ENCODE data around the gene PQBP1.

The PQBP1 gene

DNA sequence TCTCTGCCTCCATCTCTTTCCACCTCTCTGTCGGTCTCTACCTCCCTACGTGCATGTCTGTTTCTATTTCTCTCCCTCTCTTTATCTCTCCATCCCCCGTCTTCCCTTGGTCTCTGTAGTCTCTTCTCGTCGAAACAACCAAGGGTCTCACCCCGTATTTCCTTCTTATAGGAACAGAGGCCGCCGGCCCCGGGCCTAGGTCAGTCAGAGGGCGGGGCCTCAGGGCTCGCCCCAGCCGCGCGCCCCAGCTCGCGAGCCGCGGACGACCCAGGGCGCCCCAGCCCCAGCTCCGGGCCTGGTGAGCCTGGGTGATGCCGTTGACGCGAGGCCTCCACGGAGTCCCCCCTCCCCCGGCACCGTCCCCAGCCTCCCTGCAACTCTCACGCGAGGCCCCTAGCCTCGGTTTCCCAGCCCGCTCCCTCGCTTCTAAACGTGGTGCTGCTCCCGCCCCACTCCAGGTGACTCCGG lies 6.8 kb upstream of the PQBP1 start:
- ATAC-seq (replicated peaks; ENCODE audit: extremely low read depth, poor library complexity, severe bottlenecking) (peak; percentile 25), DNase-seq (ENCODE audit: low spot score in 2 of 2) (no peak)
- Mint-ChIP-seq H3K9me3 (no peaks in the 10 kb centered on the region), H3K4me3 (peak overlapping the region; percentile 77), H3K27me3 (no peaks in the 10 kb centered on the region), H3K27ac (ENCODE audit: low read depth) (peak overlapping the region; percentile 47), H3K36me3 (ENCODE audit: insufficient read depth) (peaks cover 9% of the 10 kb centered on the region), H3K4me1 (peaks cover 16% of the 10 kb centered on the region)

DNA sequence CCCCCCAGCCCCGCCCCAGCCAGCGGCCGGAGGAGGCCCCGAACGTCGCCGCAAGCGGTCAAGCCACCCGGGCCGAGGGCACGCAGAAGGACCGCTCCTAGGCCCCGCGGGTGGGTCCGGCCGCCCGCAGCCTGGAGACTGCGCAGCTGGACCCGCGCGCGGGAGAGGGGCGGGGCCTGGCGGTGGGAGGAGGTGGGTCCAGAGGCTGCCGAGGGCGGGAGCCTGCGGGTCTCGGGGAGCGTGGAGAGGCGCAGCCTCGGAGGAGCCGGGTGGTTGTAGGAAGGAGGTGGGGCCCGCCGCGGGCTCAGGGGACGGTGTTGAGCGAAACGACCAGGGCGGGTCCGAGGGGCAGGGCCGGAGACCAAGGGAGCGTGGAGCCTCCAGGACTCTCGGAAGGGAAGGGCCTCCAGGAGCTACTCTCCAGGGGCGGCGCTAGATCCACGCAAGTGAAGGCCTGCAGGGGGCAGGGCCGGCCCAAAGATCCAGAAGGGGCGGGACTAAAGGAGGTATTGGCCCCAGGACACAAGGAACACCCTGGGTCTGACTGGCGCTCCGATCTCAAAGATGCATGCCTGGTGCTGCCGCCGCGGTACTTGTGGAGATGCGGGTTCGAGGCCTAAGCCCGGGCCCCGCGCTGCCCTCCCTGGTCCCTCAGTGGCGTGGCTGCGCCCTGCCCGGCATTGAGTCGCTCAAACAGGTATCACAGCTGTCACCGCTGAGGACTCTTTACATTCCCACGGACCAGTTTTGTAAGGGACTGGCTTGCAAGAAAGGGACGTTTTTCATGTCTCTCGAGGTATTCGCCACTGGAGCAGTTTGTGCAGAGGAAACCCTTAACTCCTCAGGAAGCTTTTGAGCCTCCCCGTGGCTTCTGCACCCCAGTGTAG lies 6.1 kb upstream of the PQBP1 start:
- Mint-ChIP-seq H3K27ac (ENCODE audit: low read depth) (no peak overlapping the region), H3K36me3 (ENCODE audit: insufficient read depth) (peaks cover 11% of the 10 kb centered on the region)
- peak; percentile 91 for ATAC-seq (replicated peaks; ENCODE audit: extremely low read depth, poor library complexity, severe bottlenecking)

DNA sequence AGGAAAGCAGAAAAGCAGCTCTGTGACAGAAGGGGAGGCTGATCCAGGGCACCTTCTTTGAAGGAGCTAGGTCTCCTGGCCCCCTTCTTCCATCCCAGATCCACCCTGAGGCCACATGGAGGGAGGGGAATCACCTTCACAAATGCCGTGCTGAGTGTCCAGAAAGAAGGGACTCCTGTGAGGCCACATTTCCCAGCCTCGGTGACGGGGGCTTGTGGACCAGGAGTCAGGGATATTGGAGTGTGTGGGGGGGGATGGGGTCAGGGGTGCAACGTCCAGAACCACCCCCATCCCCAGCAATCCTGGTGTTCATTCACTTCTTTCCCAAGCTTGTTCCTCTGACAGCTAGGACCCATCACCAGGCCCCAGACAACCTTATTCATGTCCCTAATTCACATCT lies 4.8 kb upstream of the PQBP1 start:
- H3K27ac Mint-ChIP-seq (ENCODE audit: low read depth): no peak overlapping the region
- H3K9me3 Mint-ChIP-seq: no peaks in the 10 kb centered on the region
- H3K27me3 Mint-ChIP-seq: no peaks in the 10 kb centered on the region
- ATAC-seq (replicated peaks; ENCODE audit: extremely low read depth, poor library complexity, severe bottlenecking): no peak
- peaks cover 16% of the 10 kb centered on the region for H3K4me1 Mint-ChIP-seq
- no peak overlapping the region for H3K4me3 Mint-ChIP-seq
- DNase-seq (ENCODE audit: low spot score in 2 of 2): no peak
- peaks cover 16% of the 10 kb centered on the region for H3K36me3 Mint-ChIP-seq (ENCODE audit: insufficient read depth)

More for the DNA sequence above, 6.1 kb upstream of the PQBP1 start:
- H3K4me3 Mint-ChIP-seq: peak overlapping the region; percentile 77
- H3K9me3 Mint-ChIP-seq: no peaks in the 10 kb centered on the region
- H3K4me1 Mint-ChIP-seq: peaks cover 16% of the 10 kb centered on the region
- peak; percentile 47 to 69 for DNase-seq (ENCODE audit: low spot score in 2 of 2)
- no peaks in the 10 kb centered on the region for H3K27me3 Mint-ChIP-seq

DNA sequence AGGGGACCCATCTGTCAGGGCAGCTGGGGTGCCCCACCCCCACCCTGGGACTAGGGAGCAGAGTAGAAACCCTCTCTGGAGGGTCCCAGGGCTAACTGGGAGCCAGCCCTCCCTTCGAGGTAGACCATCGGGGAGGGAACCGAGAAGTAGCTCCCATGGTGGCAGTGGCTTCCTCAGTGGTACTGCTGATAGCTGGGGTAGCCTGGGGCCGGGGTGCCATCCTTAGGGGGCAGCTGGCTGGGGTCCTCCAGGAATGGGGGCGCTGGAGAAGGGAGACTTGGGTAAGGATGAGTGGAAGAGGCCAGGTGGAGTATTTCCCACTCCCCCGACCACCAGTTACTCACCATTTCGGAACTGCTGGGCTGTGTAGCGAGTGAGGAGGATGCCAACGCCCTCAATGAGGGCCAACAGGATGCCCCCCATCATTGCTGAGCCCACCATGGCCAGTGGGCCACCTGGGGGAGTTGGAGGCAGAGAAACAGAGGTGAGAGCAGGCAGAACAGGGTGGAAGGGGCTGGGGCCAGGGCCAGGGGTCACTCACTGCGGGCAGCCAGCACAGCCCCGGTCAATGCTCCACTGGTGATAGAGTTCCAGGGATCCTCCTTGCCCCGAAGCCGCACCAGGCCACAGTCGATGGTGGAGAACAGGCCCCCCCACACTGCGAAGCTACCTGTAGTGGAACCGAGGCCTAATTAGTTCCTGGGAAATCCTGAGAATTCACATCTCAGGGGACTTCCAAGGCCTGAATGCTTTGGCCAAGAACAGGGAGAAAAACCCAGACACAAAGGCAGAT lies 4.0 kb upstream of the PQBP1 start:
- Mint-ChIP-seq H3K27me3 (no peaks in the 10 kb centered on the region), H3K9me3 (no peaks in the 10 kb centered on the region), H3K4me3 (no peak overlapping the region), H3K4me1 (peaks cover 23% of the 10 kb centered on the region), H3K36me3 (ENCODE audit: insufficient read depth) (peaks cover 16% of the 10 kb centered on the region), H3K27ac (ENCODE audit: low read depth) (no peak overlapping the region)
- no peak for ATAC-seq (replicated peaks; ENCODE audit: extremely low read depth, poor library complexity, severe bottlenecking)
- no peak for DNase-seq (ENCODE audit: low spot score in 2 of 2)

DNA sequence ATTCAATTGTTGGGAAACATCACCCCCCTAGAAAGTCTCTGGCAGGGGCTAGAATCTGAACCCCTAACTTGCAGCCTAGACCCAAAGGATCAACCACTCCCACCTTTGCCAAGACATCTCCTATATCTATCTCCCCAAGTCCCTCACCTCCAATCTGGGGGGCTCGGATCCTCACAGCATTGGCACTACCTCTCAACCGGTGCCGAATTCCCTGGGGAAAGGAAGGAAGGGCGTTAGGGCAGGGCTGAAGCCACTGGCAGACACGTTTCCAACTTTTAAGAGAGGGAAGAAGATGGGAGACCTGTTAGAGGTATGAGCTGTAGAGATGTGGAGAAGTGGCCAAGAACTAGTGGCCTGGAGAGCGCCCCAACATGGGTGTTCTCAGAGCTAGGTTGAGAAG lies 2.8 kb upstream of the PQBP1 start:
- no peak for ATAC-seq (replicated peaks; ENCODE audit: extremely low read depth, poor library complexity, severe bottlenecking)

DNA sequence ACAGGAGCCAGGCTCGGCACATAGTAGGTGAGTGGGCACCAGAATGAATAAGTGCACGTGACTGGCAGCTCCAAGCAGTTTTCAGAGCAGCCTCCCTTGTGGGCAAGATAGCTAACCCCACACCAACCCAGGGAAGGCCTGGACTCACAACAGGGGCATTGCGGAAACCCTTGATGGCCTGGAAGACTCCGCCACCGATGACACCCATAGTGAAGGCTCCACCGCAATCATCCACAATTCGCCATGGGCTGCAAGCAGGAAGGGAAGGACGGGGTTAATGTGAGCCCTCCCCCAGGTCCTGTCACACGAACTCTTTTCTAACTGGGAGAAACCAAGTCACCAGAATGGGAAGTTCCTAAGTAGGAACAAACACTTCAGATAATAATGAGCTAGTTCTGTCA lies 1.1 kb upstream of the PQBP1 start:
- peak overlapping the region; percentile 78 for H3K4me3 Mint-ChIP-seq
- DNase-seq (ENCODE audit: low spot score in 2 of 2) (no peak), ATAC-seq (replicated peaks; ENCODE audit: extremely low read depth, poor library complexity, severe bottlenecking) (no peak)
- peaks cover 20% of the 10 kb centered on the region for H3K36me3 Mint-ChIP-seq (ENCODE audit: insufficient read depth)
- H3K27ac Mint-ChIP-seq (ENCODE audit: low read depth): peak overlapping the region; percentile 81
- no peaks in the 10 kb centered on the region for H3K9me3 Mint-ChIP-seq
- H3K4me1 Mint-ChIP-seq: peaks cover 13% of the 10 kb centered on the region
- no peaks in the 10 kb centered on the region for H3K27me3 Mint-ChIP-seq

More for the DNA sequence above, 2.8 kb upstream of the PQBP1 start:
- DNase-seq (ENCODE audit: low spot score in 2 of 2): no peak
- Mint-ChIP-seq H3K27me3 (no peaks in the 10 kb centered on the region), H3K4me1 (peaks cover 23% of the 10 kb centered on the region), H3K9me3 (no peaks in the 10 kb centered on the region), H3K4me3 (peak overlapping the region; percentile 29), H3K27ac (ENCODE audit: low read depth) (no peak overlapping the region), H3K36me3 (ENCODE audit: insufficient read depth) (peaks cover 16% of the 10 kb centered on the region)

DNA sequence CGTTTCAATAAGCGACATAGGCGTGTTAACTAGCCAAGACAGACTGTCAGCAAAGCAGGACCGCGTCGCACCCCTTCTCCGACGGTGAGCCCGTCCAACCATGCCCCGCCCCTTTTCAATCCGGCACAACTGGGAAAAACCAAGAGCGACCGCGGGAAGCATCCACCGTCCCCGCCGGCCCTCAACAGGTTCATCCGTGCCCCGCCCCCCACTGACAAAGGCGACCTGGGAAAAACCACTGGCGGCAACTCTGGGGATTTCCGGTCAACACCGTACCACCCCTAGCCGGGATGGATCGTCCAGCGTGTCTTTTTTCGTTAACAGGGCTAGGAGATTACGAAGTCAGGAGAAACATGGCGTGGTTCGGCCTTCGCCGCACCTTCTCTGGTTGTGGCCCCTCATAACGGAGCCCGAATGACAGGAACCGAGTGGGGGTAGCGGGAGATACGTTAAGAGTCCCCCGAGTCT lies 539 bp upstream of the PQBP1 start:
- Mint-ChIP-seq H3K4me1 (peaks cover 13% of the 10 kb centered on the region), H3K36me3 (ENCODE audit: insufficient read depth) (peaks cover 26% of the 10 kb centered on the region), H3K27ac (ENCODE audit: low read depth) (peak overlapping the region; percentile 81), H3K27me3 (no peaks in the 10 kb centered on the region), H3K4me3 (peak overlapping the region; percentile 78), H3K9me3 (no peaks in the 10 kb centered on the region)
- peak; percentile 33 for ATAC-seq (replicated peaks; ENCODE audit: extremely low read depth, poor library complexity, severe bottlenecking)
- DNase-seq (ENCODE audit: low spot score in 2 of 2): peak in 1 of 2 donors; percentile 37

DNA sequence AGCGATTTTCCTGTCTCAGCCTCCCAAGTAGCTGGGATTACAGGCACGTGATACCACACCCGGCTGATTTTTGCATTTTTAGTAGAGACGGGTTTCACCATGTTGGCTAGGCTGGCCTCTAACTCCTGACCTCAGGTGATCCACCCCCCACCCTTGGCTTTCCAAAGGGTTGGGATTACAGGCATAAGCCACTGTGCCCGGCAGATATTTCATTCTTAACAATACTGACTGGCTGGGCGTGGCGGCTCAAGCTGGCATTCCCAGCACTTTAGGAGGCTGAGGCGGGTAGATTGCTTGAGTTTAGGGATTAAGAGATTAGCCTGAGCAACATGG lies 1.3 kb downstream of the PQBP1 start:
- no peak for DNase-seq (ENCODE audit: low spot score in 2 of 2)
- Mint-ChIP-seq H3K9me3 (no peaks in the 10 kb centered on the region), H3K4me1 (peaks cover 13% of the 10 kb centered on the region), H3K36me3 (ENCODE audit: insufficient read depth) (peaks cover 32% of the 10 kb centered on the region), H3K27me3 (no peaks in the 10 kb centered on the region), H3K27ac (ENCODE audit: low read depth) (no peak overlapping the region), H3K4me3 (no peak overlapping the region)
- no peak for ATAC-seq (replicated peaks; ENCODE audit: extremely low read depth, poor library complexity, severe bottlenecking)

DNA sequence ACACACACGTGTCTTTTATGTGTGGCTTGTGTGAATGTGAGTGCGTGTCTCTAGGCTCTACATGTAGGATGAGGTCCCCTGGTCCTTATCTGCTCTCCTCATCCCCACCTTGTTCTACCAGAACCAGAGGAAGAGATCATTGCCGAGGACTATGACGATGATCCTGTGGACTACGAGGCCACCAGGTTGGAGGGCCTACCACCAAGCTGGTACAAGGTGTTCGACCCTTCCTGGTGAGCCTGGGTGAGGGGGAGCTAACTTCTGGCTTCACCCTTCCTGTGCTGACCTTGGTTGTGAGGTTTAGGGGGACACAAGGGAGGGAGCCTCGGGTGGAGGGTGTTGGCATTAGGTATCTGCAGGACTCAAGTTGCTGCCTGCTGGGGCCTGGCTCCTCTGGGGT lies 3.3 kb downstream of the PQBP1 start:
- DNase-seq (ENCODE audit: low spot score in 2 of 2): no peak
- Mint-ChIP-seq H3K4me1 (peaks cover 7% of the 10 kb centered on the region), H3K9me3 (no peaks in the 10 kb centered on the region), H3K4me3 (no peak overlapping the region), H3K27ac (ENCODE audit: low read depth) (no peak overlapping the region), H3K27me3 (no peaks in the 10 kb centered on the region), H3K36me3 (ENCODE audit: insufficient read depth) (peaks cover 34% of the 10 kb centered on the region)
- no peak for ATAC-seq (replicated peaks; ENCODE audit: extremely low read depth, poor library complexity, severe bottlenecking)

DNA sequence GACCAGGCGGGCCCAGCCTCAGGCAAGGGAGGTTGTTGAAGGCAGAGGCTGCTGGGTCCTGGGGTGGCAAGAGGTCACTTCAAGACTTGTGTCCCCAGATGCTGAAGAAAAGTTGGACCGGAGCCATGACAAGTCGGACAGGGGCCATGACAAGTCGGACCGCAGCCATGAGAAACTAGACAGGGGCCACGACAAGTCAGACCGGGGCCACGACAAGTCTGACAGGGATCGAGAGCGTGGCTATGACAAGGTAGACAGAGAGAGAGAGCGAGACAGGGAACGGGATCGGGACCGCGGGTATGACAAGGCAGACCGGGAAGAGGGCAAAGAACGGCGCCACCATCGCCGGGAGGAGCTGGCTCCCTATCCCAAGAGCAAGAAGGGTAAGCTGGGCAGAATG lies 4.4 kb downstream of the PQBP1 start:
- Mint-ChIP-seq H3K27me3 (no peaks in the 10 kb centered on the region), H3K9me3 (no peaks in the 10 kb centered on the region), H3K36me3 (ENCODE audit: insufficient read depth) (peaks cover 36% of the 10 kb centered on the region), H3K4me1 (peaks cover 7% of the 10 kb centered on the region), H3K4me3 (no peak overlapping the region), H3K27ac (ENCODE audit: low read depth) (no peak overlapping the region)
- DNase-seq (ENCODE audit: low spot score in 2 of 2) (no peak), ATAC-seq (replicated peaks; ENCODE audit: extremely low read depth, poor library complexity, severe bottlenecking) (no peak)

DNA sequence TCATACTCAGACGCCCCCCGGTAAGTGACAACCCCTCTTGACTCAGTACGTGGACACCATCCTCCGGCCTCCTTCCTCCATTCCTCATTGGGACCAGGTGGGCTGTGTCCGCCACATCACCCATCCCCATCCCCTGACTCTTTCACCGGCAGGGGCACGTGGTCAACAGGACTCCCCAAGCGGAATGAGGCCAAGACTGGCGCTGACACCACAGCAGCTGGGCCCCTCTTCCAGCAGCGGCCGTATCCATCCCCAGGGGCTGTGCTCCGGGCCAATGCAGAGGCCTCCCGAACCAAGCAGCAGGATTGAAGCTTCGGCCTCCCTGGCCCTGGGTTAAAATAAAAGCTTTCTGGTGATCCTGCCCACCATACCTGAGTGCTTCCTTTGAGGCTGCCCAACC lies 5.0 kb downstream of the PQBP1 start:
- Mint-ChIP-seq H3K36me3 (ENCODE audit: insufficient read depth) (peaks cover 32% of the 10 kb centered on the region), H3K27ac (ENCODE audit: low read depth) (no peak overlapping the region), H3K27me3 (no peaks in the 10 kb centered on the region), H3K4me1 (peaks cover 7% of the 10 kb centered on the region), H3K9me3 (no peaks in the 10 kb centered on the region), H3K4me3 (no peak overlapping the region)
- ATAC-seq (replicated peaks; ENCODE audit: extremely low read depth, poor library complexity, severe bottlenecking): no peak
- no peak for DNase-seq (ENCODE audit: low spot score in 2 of 2)

DNA sequence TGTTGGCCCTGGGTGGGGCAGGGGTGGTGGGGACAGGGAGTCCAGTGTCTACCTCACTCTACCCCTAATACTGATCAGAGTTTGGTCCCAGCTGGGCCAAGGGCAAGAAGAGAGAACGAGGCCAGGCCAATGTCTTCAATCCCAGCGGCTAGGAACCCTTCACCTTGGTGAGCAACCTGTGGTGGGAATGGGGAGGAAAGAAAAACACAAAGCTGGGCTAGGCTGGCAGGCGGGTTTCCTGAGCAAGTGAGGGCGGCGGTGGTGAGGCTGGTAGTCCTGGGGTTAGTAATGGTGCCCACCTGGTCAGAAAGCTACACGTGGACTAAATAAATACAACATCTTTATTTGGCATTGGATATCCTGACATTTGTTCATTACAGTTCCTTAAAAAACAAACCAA lies 5.6 kb downstream of the PQBP1 start:
- no peaks in the 10 kb centered on the region for H3K27me3 Mint-ChIP-seq
- peaks cover 3% of the 10 kb centered on the region for H3K4me1 Mint-ChIP-seq
- peak overlapping the region; percentile 41 for H3K27ac Mint-ChIP-seq (ENCODE audit: low read depth)
- DNase-seq (ENCODE audit: low spot score in 2 of 2): no peak
- peaks cover 32% of the 10 kb centered on the region for H3K36me3 Mint-ChIP-seq (ENCODE audit: insufficient read depth)
- ATAC-seq (replicated peaks; ENCODE audit: extremely low read depth, poor library complexity, severe bottlenecking): no peak
- no peak overlapping the region for H3K4me3 Mint-ChIP-seq
- no peaks in the 10 kb centered on the region for H3K9me3 Mint-ChIP-seq

DNA sequence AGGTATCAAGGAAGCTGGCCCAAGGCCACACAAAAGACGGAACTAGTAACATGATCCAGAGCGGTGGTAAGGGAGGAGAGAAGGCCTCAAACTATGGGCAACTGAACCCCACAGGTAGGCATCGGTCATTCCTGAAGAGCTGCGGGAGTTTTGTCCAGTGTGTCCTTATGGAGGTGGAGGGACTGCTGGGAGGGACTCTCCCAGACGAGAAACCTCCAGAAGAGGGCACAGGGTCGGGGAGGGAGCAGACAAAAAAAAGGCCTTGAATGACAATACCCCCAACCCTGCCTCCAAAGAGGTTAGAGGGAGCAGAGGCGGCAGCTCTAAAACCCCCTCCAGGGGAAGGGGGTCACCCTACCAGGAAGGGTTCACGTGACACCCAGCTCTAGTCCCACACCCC lies 6.5 kb downstream of the PQBP1 start:
- no peaks in the 10 kb centered on the region for H3K27me3 Mint-ChIP-seq
- peak overlapping the region; percentile 41 for H3K27ac Mint-ChIP-seq (ENCODE audit: low read depth)
- no peaks in the 10 kb centered on the region for H3K9me3 Mint-ChIP-seq
- peaks cover 32% of the 10 kb centered on the region for H3K36me3 Mint-ChIP-seq (ENCODE audit: insufficient read depth)
- DNase-seq (ENCODE audit: low spot score in 2 of 2) (no peak), ATAC-seq (replicated peaks; ENCODE audit: extremely low read depth, poor library complexity, severe bottlenecking) (no peak)
- no peaks in the 10 kb centered on the region for H3K4me1 Mint-ChIP-seq
- H3K4me3 Mint-ChIP-seq: no peak overlapping the region
